ENCODE measurements around the gene UNC45B.
A peak's percentile ranks its signal among the peaks of the same experiment; 100 is the strongest.

Gene UNC45B

DNA sequence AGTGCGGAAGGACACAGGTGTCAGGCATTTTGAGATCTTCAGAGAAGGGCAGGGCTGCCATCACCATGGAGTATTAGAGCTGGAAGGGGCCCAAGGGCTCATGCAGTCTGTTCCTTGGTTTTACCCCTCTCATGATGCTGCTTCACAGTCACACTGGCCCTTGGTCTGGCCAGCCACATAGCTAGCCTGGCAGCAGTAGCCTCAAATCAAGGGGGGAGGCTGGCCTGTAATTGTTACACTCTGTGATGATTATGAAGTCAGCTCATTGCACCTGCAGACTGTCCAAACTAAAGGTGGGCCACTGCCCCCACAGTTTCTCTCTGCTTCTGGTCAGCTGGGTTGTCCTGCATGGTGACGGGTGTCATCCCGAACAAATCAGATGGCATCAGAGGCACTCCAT is 26.3 kb upstream of the UNC45B start, which contains the start of gene FNDC8:
Gene FNDC8 (plus strand): TSS at position 301 of the 400 bp plus-strand sequence. CDS start 79 bp downstream, at position 380.
- H3K27ac ChIP-seq (ENCODE audit: low read length) = no peak within 1 kb of the TSS
- no peaks in the 10 kb centered on the region for H3K4me1 ChIP-seq (ENCODE audit: control insufficient read depth, insufficient read depth, low read length)
- WGBS (ENCODE audit: insufficient coverage, insufficient read length) = no CpG with 5 or more reads among the region's 3 CpGs
- no peaks in the 10 kb centered on the region for H3K36me3 ChIP-seq (ENCODE audit: control insufficient read depth, insufficient read depth, low read length)
- peaks cover 2% of the 10 kb centered on the region; the same call in 1 of the 2 replicates for H3K27me3 ChIP-seq (ENCODE audit: control insufficient read depth, insufficient read depth, low read length)
- no peak for DNase-seq (ENCODE audit: low read depth, low spot score)
- H3K9me3 ChIP-seq (ENCODE audit: control insufficient read depth, insufficient read depth, low read length) = no peaks in the 10 kb centered on the region
- H3K4me3 ChIP-seq (ENCODE audit: low read length) = no peak within 1 kb of the TSS

DNA sequence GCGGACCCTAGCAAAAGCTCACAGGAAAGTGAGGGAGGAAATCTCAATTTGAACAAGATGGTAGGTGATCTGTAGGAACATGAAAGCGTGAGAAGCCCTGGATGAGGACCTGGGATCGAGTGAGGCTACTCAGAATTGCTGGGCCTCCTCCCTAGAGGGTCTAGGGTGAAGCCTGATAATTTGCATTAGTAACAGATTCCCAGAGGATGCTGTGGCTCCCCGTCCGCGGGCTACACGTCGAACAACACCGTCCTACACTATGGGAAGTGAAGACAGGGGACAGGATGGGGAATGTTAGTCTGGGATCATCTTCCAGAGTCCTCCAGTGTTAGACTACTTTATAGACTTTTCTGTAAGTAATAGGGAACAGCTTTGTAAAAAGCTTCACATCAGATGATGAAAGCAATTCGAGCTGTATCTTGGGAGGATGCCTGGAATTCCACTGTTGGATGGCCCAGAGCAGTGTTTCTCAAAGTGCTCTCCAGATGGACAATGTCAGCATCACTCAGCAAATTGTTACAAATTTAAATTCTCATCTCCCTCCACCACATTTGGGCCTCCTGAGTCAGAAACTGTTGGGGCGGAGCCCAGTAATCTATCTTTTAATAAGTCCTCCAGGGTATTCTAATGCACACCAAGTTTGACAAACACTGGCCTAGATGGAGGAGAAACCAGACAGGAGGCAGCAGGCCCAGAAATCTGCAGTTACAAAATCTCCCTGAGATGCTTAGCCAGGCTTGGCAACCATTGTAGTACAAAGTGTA is 19.7 kb upstream of the UNC45B start:
- Histone ChIP-seq H3K4me1 (ENCODE audit: control insufficient read depth, insufficient read depth, low read length) (no peaks in the 10 kb centered on the region), H3K4me3 (ENCODE audit: low read length) (no peak overlapping the region), H3K9me3 (ENCODE audit: control insufficient read depth, insufficient read depth, low read length) (no peaks in the 10 kb centered on the region), H3K27ac (ENCODE audit: low read length) (no peak overlapping the region), H3K36me3 (ENCODE audit: control insufficient read depth, insufficient read depth, low read length) (peaks cover 18% of the 10 kb centered on the region), H3K27me3 (ENCODE audit: control insufficient read depth, insufficient read depth, low read length) (no peaks in the 10 kb centered on the region)
- no CpG with 5 or more reads among the region's 11 CpGs for WGBS (ENCODE audit: insufficient coverage, insufficient read length)
- no peak for DNase-seq (ENCODE audit: low read depth, low spot score)

DNA sequence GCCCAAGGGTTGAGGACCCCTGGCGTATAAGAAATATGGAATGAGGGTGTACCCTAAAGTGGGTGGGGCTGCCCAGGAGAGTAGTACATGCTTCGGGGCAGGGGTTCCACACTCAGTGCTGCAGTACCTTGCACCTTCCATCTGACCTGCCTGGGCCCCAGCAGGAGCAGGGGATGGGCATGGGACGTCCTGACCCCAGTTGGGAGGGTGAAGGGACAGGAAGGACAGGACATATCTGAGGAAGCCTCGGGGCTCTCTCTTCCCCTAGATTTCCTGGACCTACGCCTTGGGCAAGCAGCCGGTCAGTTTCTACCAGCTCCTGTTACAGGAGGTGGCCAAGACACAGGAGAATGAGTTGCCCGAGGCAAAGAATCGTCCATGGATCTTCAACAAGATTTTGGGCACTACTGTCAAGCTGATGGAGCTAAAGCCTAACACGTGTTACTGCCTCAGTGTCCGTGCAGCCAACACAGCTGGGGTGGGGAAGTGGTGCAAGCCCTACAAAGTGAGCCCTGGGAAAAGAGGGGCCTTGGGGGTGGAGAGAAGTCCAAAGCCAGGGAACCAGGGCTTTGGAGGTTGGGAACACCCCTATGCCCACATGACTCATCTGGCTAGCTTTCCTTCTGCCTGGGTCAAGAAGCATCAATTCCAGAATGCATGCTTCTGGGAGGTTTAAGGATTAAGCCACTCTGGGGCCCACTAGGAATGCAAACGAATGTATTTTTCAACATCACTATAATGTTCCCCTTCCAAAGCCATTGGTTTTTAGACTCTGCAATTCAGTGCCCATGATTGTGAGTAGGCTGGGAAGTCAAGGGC is 18.3 kb upstream of the UNC45B start:
- no peaks in the 10 kb centered on the region for H3K4me1 ChIP-seq (ENCODE audit: control insufficient read depth, insufficient read depth, low read length)
- no peak overlapping the region for H3K27ac ChIP-seq (ENCODE audit: low read length)
- no peak for DNase-seq (ENCODE audit: low read depth, low spot score)
- no peak overlapping the region for H3K4me3 ChIP-seq (ENCODE audit: low read length)
- no peaks in the 10 kb centered on the region for H3K27me3 ChIP-seq (ENCODE audit: control insufficient read depth, insufficient read depth, low read length)
- peaks cover 28% of the 10 kb centered on the region for H3K36me3 ChIP-seq (ENCODE audit: control insufficient read depth, insufficient read depth, low read length)
- WGBS (ENCODE audit: insufficient coverage, insufficient read length) = no CpG with 5 or more reads among the region's 11 CpGs
- H3K9me3 ChIP-seq (ENCODE audit: control insufficient read depth, insufficient read depth, low read length) = no peaks in the 10 kb centered on the region

DNA sequence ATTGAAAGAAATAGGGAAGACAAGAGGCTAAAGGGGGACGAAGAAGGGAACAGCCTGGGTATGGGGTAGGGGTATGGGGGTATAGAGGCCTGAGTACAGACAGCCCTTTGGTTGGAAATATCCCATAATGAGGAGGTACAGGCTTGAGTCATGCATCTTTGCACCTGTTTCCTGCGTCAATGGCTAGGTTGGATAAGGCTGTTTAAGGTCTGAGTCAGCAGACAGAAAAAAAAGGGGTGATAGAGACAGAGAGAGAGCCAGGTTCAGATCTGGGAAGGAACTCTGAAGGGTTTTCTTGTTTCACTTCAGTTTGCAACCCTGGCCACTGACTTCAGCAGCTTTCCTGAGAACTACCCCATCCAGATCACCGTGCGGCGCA is 17.7 kb upstream of the UNC45B start:
- no peaks in the 10 kb centered on the region for H3K27me3 ChIP-seq (ENCODE audit: control insufficient read depth, insufficient read depth, low read length)
- WGBS (ENCODE audit: insufficient coverage, insufficient read length) = no CpG with 5 or more reads among the region's 5 CpGs
- H3K36me3 ChIP-seq (ENCODE audit: control insufficient read depth, insufficient read depth, low read length) = peaks cover 32% of the 10 kb centered on the region
- no peaks in the 10 kb centered on the region for H3K9me3 ChIP-seq (ENCODE audit: control insufficient read depth, insufficient read depth, low read length)
- no peaks in the 10 kb centered on the region for H3K4me1 ChIP-seq (ENCODE audit: control insufficient read depth, insufficient read depth, low read length)
- H3K4me3 ChIP-seq (ENCODE audit: low read length) = no peak overlapping the region
- H3K27ac ChIP-seq (ENCODE audit: low read length) = no peak overlapping the region
- no peak for DNase-seq (ENCODE audit: low read depth, low spot score)

DNA sequence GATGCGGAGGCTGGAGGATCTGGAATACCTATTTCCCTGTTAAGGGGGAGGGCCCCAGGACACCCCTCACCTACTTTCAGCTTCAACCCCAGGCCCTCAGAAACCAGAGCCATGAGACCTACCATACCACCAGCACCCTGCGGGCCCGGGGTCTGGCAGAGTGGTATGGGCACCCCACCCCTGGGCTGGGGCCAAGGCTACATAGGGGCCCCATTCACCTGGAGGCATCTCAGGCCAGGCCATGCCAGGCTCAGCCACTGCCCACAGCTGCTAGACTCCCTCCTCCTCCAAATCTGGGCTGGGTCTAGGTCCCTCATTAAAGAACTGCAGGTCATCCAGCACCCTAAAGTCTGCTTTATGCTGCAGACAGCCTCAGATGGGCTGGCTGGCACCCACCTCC is 17.2 kb upstream of the UNC45B start:
- no peaks in the 10 kb centered on the region for H3K9me3 ChIP-seq (ENCODE audit: control insufficient read depth, insufficient read depth, low read length)
- no peak overlapping the region for H3K4me3 ChIP-seq (ENCODE audit: low read length)
- no CpG with 5 or more reads among the region's 3 CpGs for WGBS (ENCODE audit: insufficient coverage, insufficient read length)
- H3K36me3 ChIP-seq (ENCODE audit: control insufficient read depth, insufficient read depth, low read length) = peaks cover 36% of the 10 kb centered on the region
- DNase-seq (ENCODE audit: low read depth, low spot score) = no peak
- H3K4me1 ChIP-seq (ENCODE audit: control insufficient read depth, insufficient read depth, low read length) = no peaks in the 10 kb centered on the region
- no peaks in the 10 kb centered on the region for H3K27me3 ChIP-seq (ENCODE audit: control insufficient read depth, insufficient read depth, low read length)
- no peak overlapping the region for H3K27ac ChIP-seq (ENCODE audit: low read length)

DNA sequence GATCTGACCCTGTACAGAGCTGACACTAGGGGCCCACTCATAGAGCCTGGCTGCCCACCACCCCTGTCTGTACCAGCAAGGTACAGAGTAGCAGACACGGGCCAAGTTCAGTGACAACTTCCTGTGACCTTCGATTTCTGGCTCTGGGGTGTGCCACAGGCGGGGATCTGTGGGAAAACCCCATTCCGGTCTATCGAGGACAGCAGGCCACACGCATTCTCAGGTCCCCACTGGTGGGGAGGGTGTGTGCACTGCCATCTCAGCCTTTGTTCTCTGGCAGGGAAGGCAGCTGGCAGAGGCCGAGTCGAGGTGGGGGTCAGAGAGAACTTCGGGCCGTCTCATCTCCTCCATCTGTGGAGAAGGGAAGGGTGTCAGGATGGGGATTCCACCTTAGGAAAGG is 15.5 kb upstream of the UNC45B start:
- WGBS (ENCODE audit: insufficient coverage, insufficient read length) = no CpG with 5 or more reads among the region's 10 CpGs
- Histone ChIP-seq H3K27ac (ENCODE audit: low read length) (no peak overlapping the region), H3K9me3 (ENCODE audit: control insufficient read depth, insufficient read depth, low read length) (no peaks in the 10 kb centered on the region), H3K27me3 (ENCODE audit: control insufficient read depth, insufficient read depth, low read length) (no peaks in the 10 kb centered on the region), H3K4me3 (ENCODE audit: low read length) (no peak overlapping the region), H3K36me3 (ENCODE audit: control insufficient read depth, insufficient read depth, low read length) (peaks cover 49% of the 10 kb centered on the region), H3K4me1 (ENCODE audit: control insufficient read depth, insufficient read depth, low read length) (no peaks in the 10 kb centered on the region)
- DNase-seq (ENCODE audit: low read depth, low spot score) = no peak

DNA sequence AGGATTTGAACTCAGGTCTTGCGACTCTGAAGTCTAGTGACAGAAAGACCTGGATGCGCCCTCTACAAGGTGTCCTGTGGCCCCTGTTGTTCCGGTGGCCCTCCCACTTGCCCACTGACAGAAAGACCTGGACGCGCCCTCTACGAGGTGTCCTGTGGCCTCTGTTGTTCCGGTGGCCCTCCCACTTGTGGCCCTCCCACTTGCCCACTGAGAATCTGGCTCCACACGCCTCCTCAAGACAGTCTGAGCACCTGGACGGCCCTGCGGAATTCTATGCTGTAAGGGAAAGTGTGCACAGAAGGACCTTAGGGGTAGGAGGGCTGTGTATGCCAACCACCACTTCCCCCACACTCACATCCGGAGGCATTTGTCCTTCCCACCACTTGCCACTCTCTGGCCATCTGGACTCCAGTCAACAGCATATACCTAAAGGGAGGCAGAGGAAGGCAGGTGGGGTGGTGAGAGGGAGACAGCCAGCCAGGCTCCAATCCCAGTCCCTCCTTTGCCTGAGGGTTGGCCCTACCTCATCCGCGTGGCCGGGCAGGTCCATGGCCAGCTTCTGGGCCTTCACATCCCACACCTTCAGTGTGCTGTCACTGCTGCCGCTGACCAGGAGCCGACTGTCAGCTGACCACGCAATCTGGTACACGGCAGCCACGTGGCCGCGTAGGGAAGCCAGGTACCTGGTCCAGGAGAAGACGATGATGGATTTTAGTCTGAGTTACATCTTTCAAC is 14.6 kb upstream of the UNC45B start:
- WGBS (ENCODE audit: insufficient coverage, insufficient read length) = no CpG with 5 or more reads among the region's 22 CpGs

DNA sequence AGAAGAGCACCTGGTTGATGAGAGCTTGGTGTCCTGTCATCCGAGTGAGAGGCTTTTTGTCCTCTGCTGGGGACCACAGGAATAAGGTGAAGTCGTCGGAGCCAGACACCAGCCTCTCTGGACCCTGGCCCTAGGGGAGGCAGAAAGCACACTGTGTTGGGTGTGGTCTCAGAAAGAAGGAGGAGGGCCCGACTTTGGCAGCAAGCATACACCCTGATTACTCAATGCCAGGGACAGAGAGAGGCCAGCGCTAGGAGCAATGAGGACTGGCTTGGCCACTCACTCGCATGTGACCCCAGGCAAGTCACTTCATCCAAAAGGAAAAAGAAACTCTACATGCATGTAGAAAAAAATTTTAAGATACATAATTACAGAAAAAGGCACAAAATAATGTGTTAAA is 12.3 kb upstream of the UNC45B start:
- no peaks in the 10 kb centered on the region for H3K9me3 ChIP-seq (ENCODE audit: control insufficient read depth, insufficient read depth, low read length)
- peaks cover 70% of the 10 kb centered on the region for H3K36me3 ChIP-seq (ENCODE audit: control insufficient read depth, insufficient read depth, low read length)
- WGBS (ENCODE audit: insufficient coverage, insufficient read length) = no CpG with 5 or more reads among the region's 6 CpGs
- no peak for DNase-seq (ENCODE audit: low read depth, low spot score)
- no peaks in the 10 kb centered on the region for H3K4me1 ChIP-seq (ENCODE audit: control insufficient read depth, insufficient read depth, low read length)
- no peaks in the 10 kb centered on the region for H3K27me3 ChIP-seq (ENCODE audit: control insufficient read depth, insufficient read depth, low read length)
- H3K4me3 ChIP-seq (ENCODE audit: low read length) = no peak overlapping the region
- H3K27ac ChIP-seq (ENCODE audit: low read length) = no peak overlapping the region

More for the DNA sequence above, 14.6 kb upstream of the UNC45B start:
- Histone ChIP-seq H3K27ac (ENCODE audit: low read length) (no peak overlapping the region), H3K27me3 (ENCODE audit: control insufficient read depth, insufficient read depth, low read length) (no peaks in the 10 kb centered on the region), H3K4me3 (ENCODE audit: low read length) (no peak overlapping the region), H3K9me3 (ENCODE audit: control insufficient read depth, insufficient read depth, low read length) (no peaks in the 10 kb centered on the region), H3K4me1 (ENCODE audit: control insufficient read depth, insufficient read depth, low read length) (no peaks in the 10 kb centered on the region), H3K36me3 (ENCODE audit: control insufficient read depth, insufficient read depth, low read length) (peaks cover 58% of the 10 kb centered on the region)
- DNase-seq (ENCODE audit: low read depth, low spot score) = no peak

DNA sequence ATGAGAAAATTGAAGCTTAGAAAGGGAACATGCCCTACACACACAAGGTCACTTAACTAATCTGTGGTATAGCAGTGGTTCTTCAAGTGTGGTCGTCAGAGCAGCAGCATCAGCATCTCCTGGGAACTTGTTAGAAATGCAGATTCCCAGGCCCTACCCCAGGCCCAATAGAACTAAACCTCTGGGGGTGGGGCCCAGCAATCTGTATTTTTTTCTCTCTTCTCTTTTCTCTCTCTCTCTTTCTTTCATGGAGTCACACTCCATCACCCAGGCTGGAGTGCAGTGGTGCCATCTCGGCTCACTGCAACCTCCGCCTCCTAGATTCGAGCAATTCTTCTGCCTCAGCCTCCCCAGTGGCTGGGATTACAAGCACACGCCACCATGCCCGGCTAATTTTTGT is 9.4 kb upstream of the UNC45B start:
- Histone ChIP-seq H3K27ac (ENCODE audit: low read length) (no peak overlapping the region), H3K4me3 (ENCODE audit: low read length) (no peak overlapping the region), H3K27me3 (ENCODE audit: control insufficient read depth, insufficient read depth, low read length) (no peaks in the 10 kb centered on the region), H3K9me3 (ENCODE audit: control insufficient read depth, insufficient read depth, low read length) (no peaks in the 10 kb centered on the region), H3K36me3 (ENCODE audit: control insufficient read depth, insufficient read depth, low read length) (peaks cover 50% of the 10 kb centered on the region), H3K4me1 (ENCODE audit: control insufficient read depth, insufficient read depth, low read length) (no peaks in the 10 kb centered on the region)
- DNase-seq (ENCODE audit: low read depth, low spot score) = no peak
- WGBS (ENCODE audit: insufficient coverage, insufficient read length) = no CpG with 5 or more reads among the region's 6 CpGs

DNA sequence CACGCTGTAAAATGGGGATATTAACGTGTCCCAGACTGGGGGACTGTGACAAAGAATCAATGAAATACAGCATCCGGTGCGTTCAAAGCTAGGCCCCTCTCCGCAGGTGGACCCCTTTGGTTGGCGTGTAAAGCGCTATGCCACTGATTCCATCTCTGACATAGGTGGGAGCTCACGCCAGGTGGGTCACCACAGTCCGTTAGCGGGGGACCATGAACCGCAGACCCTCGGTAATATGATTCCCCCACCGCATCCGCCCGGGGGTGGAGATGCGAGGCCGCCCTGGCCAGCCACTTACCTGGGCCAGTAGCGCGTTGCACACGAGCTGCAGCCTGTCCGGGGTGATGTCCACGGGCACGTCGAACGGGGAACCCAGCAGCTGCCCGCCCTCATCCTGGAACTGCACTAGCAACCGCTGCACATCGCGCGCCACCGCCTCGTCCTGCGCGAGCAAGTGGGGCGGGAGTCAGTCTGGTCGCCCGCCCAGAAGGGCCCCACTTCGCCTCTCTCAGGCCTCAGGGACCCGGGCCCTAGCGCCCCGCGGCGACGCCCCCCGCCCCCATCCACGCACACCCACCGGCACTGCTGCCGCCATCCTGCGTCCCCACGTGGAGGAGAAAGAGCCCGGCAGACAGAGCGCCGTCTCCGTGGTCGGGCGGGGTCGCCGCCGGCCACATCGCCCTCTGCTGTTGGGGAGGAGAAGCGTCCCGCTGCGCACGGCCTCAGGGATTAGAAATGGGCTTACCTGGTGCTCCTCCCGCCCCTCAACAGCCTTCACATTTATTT is 5.7 kb upstream of the UNC45B start, which contains the start of gene NLE1:
Gene NLE1 (minus strand): TSS at position 623 of the 786 bp plus-strand sequence. CDS start 28 bp downstream, at position 595.
- Histone ChIP-seq H3K27me3 (ENCODE audit: control insufficient read depth, insufficient read depth, low read length) (no peaks in the 10 kb centered on the region), H3K27ac (ENCODE audit: low read length) (no peak within 1 kb of the TSS), H3K9me3 (ENCODE audit: control insufficient read depth, insufficient read depth, low read length) (no peaks in the 10 kb centered on the region), H3K4me1 (ENCODE audit: control insufficient read depth, insufficient read depth, low read length) (no peaks in the 10 kb centered on the region), H3K36me3 (ENCODE audit: control insufficient read depth, insufficient read depth, low read length) (peaks cover 23% of the 10 kb centered on the region), H3K4me3 (ENCODE audit: low read length) (peak within 1 kb of the TSS; percentile 66)
- no CpG with 5 or more reads among the region's 65 CpGs for WGBS (ENCODE audit: insufficient coverage, insufficient read length)
- peak; percentile 68 for DNase-seq (ENCODE audit: low read depth, low spot score)
